DOHH2 (cell line): ENCODE measurements around the gene ITGB5.
"Not testable (repeated sequence)": the region's sequence is repeated elsewhere in the genome, so short reads cannot be mapped to it uniquely, and the experiment has no call there.

Experiments
- EZH2phosphoT487 ChIP-seq: fragments of 200-600 bp; sonication (generic); IDR thresholded peaks from 2 replicates; pipeline ENCODE4 v1.6.1; 2017; ENCODE audit warnings: borderline replicate concordance, mild to moderate bottlenecking, antibody characterized with exemption, low read length, moderate library complexity, mixed read lengths
- TF ChIP-seq, protein P1 (sequence below): fragments of 200-600 bp; sonication (generic); IDR thresholded peaks from one replicate; pipeline ENCODE4 v1.5.1; 2014; ENCODE audit warnings: antibody characterized with exemption, mild to moderate bottlenecking, low read depth, low read length; ENCODE audit not compliant: poor library complexity, severe bottlenecking

DNA sequence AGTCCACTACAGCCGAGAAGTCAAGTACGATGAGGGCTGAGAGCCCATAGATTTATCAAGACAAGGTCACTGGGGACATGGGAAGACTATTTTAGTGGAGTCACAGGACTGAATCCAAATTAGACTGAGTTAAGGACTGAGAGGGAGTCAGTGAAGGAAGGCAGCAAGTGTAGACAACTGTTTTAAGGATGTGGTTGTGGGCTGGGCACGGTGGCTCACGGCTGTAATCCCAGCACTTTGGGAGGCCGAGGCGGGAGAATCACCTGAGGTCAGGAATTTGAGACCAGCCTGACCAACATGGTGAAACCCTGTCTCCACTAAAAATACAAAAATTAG is 104.8 kb downstream of the ITGB5 start:
- TF ChIP-seq, protein P1, sequence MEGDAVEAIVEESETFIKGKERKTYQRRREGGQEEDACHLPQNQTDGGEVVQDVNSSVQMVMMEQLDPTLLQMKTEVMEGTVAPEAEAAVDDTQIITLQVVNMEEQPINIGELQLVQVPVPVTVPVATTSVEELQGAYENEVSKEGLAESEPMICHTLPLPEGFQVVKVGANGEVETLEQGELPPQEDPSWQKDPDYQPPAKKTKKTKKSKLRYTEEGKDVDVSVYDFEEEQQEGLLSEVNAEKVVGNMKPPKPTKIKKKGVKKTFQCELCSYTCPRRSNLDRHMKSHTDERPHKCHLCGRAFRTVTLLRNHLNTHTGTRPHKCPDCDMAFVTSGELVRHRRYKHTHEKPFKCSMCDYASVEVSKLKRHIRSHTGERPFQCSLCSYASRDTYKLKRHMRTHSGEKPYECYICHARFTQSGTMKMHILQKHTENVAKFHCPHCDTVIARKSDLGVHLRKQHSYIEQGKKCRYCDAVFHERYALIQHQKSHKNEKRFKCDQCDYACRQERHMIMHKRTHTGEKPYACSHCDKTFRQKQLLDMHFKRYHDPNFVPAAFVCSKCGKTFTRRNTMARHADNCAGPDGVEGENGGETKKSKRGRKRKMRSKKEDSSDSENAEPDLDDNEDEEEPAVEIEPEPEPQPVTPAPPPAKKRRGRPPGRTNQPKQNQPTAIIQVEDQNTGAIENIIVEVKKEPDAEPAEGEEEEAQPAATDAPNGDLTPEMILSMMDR = not testable (repeated sequence)
- not testable (repeated sequence) for TF ChIP-seq EZH2phosphoT487
